Inflammatory macrophage (primary cell): ENCODE results near the gene ZNF891.

Source experiments
- DNase-seq, 2 donors: peaks; one replicate each; pipeline ENCODE4 v3.0.0-alpha.2; 2020 to 2022

The ZNF891 gene

GRCh38 chr12:133061954-133062353 is 68.1 kb downstream of the ZNF891 start:
- DNase-seq = no peak

- no peak for DNase-seq
Observed at GRCh38 chr12:133058203-133059113, 71.6 kb downstream of the ZNF891 start.

- DNase-seq = no peak
Observed at GRCh38 chr12:133057446-133057845, 72.6 kb downstream of the ZNF891 start.
